Activated CD4-positive, alpha-beta T cell treated with anti-CD3 and anti-CD28 coated beads, Interleukin-2, Interleukin-6, amounts not matched to agents 100 ng/mL and 50 ng/mL, durations not matched to agents 16 hours and 8 hours (primary cell): ENCODE results near the gene GFOD1.

ENCODE experiments used
- DNase-seq: peaks from one replicate; pipeline ENCODE4 v3.0.0-alpha.2; 2020

The GFOD1 gene

DNA sequence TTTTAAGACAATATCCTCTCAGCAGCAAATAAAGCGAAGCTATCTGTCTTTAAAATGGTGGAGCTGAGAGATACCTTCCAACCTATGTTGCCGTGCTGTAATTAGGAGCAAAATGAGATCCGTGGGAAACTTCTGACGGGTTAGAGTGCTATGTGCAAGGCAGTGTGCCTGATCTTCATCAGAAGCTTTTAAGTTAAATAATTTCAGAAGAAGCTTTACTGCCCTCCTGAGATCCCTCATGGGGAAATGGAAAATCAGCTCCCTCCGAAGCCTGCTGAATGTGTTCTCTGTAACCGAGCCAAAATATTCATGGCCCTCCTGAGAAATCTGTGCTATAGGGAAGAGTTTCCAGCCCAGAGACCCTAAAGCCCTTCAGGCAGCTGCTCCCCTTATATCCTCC lies 115.3 kb downstream of the GFOD1 start:
- DNase-seq, result no peak

DNA sequence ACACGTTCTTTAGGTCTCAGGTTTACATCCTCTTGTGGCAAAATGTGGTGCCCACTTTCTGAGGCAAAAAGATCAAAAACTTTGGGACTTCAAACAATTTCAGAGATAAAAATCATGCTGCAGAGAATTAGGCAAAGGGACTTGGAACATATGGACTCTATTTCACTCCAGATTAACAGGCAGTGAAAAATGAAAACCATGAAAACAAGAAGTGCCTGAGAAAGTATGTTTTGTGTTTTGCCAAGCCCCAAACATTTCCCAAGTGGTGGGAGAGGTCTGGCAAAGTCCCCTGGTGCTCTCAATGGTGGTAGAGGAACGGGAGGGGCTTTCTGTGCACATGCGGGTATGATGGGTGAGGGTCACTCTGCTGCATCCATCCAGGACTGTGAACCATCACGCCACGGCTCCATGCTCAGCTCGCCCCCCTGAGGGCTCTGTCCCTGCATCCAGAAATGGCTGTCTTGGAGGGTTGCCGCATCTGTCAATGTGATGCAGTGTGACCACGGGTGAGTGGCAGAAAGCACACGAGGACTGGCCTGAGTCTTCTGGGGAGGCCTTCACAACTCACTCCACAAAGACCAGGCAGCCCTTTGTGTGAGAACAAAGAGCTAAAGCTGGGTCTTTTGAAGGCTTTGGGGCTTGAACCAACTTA lies 115.9 kb downstream of the GFOD1 start:
- DNase-seq, result no peak

DNA sequence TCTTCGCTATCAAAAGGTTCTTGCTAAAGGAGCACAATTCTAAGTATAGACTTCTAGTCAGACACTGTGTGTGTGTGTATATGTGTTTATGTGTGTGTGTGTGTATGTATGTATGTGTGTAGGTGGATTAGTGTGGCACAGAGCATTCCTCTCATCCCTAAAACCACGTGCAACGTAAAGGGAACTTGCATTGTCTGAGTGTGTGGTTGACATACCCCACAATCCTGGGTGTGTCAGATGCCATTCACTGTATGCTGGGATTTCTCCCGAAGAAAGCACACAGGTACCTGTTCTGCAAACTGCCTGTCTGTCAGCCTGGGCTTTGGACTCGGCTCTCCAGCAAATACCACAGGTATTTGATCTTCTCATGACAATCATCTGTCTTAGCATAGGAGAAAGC lies 116.8 kb downstream of the GFOD1 start:
- no peak for DNase-seq

DNA sequence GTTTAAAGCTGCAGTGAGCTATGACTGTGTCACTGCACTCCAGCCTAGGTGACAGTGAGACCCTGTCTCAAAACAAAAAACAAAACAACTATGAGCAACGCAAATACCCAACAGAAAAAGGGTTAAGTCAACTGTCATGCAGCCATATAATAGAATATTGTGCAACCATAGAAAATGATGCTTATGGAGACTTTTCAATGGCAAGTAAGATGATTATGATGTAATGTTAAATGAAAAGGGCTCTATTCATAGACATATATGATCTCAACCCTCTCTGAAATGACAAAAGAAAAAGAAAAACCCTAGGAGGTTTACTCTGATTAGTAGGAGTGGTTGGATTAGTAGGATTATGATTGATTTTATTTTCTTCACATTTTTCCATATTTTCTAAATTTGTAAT lies 117.8 kb downstream of the GFOD1 start:
- DNase-seq, result no peak

DNA sequence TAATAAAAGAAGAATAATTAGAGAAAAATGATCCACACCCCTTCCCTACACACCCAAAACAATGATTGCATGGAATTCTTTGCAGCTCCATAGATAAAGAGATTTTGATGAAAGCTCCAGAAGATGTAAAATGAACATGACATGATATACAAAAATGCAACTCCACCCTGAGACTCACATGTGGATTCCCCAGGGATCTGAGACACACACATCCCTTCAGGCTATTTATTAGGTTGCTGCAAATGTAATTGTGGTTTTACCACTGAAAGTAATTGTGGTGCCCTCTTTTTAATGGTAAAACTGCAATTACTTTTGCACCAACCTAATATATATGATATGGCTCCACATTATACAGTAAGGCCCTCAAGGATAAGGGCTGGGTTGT lies 118.7 kb downstream of the GFOD1 start:
- no peak for DNase-seq

DNA sequence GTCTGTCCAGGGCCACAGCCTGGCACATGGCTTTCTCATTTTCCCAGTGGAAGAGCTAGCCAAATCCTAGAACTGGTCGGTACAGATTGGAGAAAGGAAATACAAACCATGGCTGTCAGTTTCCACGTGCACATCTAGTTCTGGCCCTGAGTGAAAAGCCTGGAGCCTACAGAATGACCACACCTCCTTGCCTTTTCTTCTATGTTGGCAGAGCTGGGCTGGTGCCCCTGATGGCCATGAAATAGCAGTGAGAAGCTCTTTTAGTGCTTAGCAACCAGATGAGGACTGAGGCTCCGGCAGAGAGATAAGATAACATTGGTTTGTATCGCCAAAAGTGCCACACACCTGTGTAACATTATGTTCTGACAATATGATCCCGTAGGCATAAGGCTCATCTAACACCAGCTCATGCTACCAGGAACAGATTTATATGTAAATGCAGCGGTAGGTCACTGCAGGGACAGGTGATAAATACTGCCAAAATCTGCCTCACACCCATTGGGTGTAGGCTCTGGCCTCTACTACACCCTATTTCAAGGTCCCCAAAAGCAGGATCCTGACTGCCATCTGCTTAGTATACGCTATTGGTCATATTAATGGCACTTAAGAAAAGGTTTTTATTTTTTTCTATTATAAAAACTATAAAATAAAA lies 119.2 kb downstream of the GFOD1 start:
- DNase-seq, result no peak

DNA sequence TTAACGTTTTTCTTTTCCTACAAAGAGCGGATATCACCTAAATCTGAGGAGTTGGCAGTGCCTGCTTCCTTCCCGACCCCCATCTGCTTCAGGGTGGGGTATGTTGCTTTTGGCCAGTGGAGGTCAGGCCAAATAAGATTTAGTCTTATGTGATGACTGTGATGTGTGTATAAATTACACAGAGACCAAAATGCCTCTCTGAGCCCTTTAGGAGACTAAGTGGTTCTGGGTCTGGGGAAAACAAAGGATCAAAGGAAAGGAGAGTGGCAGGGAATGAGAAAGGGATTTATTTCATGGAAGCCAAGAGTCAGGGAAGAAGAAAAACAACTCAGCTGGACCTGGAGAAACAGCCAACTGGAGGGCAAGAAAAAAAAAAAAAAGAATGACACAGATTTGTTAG lies 120.0 kb downstream of the GFOD1 start:
- no peak for DNase-seq

DNA sequence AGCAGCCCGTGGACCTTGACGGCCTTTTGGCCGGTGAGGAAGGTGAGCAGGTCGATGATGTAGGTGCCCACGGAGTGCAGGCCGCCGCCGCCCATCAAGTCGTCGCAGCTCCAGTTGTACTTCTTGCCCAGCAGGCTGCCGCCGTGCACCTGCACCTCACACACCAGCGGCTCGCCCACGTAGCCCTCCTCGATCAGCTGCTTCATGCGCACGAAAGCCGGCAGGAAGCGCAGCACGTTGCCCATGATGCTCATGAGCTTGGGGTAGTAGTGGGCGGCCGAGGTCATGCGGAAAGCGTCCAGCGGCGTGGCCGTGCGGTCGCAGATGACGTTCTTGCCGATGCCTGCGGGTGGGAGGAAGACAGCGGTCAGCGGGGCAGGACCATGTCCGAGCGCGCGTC lies 122.1 kb downstream of the GFOD1 start:
- DNase-seq, result no peak

DNA sequence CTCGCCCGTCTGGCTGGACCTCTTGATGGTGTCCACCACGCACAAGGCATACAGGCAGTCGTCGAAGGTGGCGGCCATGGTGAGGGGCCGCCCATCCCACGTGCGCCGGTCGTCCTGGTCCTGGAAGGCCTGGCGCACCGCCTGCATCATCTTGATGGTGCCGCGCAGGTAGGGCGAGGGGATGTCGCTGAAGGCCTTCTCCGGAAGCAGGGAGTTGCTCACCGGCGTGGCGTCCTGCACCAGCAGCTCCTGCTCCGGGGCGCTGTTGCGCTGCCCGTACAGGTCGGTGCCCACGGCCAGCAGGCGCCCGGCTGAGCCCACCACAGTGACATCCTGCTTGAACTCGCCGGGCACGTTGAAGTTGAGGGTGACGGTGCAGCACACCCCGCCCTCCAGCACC lies 122.6 kb downstream of the GFOD1 start:
- DNase-seq, result no peak

DNA sequence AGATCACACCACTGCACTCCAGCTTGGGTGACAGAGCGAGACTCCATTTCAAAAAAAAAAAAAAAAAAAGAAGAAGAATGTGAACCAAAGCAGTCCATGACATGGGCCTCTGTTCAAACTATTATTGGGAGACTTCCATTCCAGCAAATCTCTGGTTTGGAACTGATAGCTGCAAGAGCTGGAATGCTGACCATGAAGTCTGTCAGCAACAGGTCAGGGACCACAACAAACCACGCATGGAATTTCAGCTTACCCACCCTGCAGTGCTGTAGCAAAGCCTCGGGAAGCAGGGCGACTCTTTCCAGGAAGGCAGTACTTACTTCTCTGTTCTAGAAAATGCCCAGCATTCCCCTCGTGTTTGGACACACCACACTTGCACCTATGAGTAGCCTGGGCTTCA lies 125.0 kb downstream of the GFOD1 start:
- DNase-seq, result no peak

DNA sequence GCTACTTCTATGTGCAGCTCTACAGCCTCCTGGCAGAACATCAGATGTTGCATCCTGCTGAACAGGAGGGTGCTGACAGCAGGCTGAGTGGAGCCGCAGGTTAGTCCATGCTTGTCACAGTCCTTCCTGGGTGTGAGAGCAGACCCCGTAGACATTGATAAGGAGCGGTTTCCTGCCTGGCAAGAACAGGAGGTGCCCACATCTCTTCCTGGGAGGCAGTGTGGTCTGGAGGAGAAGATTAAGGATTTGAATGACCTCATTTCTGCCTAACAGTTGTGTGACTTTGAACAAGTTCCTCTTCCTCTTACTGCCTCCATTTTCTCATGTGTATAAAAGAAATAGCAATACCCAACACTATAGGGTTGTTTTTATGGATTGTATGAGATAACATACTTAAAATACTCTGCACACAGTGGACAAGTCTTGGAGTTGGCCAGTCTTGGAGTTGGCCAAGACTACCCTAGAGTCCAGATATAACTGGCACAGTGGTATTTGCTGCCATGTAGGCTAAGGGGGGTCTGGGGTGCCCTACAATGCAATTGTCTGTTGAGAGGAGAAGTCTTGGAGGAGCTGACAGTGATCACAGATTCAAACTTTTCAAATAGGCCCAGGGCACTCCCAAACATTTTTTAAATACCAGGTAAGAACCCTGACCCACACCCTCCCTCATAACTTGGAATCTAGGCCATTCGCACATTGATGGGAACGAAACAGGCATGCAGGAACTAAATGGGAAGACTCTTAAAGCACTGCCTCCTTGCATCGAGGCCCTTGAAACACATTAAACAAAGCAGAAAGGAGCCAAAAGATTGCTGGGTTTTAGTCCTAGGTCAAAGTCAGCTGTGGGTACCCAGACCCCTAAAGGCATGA lies 126.5 kb downstream of the GFOD1 start:
- no peak for DNase-seq

DNA sequence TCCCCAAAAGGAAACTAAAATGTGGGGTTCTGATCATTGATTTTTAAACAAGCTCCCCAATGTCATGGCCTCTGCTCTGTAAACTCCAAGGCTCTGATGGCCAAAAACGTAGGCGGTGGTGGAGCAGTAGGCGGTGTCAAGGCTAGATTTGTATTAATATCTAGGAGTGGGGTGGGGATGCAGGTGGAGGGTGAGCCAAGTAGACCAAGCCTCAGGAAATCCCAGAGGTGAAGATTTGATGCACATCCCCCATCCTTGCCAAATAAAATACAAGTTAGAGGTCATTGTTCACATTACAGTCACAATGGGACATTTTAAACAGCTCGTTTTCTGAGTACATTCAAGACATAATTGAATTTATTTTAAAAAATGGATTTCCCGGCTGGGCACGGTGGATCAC lies 128.1 kb downstream of the GFOD1 start:
- DNase-seq, result no peak

DNA sequence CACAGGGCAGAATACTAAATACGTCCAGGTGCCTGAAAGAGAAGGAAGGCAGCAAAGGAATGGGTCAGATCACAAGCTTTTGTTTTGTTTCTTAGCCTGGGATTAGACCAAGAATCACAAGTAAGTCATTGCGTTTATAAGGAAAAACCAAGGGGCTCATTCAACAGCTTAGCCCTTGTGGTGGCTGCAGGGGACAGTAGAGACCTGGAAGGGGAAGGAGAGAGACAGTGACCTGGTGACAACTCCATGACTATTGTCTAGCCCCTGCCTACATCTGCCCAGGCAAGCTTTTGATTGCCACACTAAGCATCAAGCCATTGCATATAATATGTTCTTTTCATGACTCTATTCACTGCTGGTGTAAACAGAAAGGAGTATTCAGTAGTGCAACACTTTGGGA lies 128.9 kb downstream of the GFOD1 start:
- no peak for DNase-seq

DNA sequence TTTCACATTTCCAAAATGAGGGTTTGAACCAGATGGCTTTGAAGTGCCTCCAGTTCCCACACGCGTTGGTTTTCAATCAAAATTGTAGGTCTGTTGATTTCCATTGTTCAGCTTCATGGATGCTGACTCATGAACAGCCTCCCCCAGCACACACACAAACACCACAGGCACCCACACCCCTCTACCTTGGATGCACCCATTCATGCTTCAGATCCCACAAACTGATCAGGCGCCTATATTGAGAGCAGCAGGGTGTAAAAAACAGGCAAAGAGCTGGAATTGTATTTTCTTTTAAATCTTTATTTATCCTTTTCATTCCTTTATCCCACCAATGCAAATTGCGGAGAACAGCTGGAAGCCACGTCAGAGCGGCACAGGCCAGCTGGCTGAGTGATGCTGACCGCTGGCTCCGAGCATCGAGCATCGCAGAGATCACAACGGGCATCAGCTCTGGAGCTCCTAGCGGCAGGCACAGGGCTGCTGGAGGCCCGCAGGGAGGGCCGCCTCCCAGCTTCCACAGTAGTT lies 129.8 kb downstream of the GFOD1 start:
- DNase-seq, result no peak

DNA sequence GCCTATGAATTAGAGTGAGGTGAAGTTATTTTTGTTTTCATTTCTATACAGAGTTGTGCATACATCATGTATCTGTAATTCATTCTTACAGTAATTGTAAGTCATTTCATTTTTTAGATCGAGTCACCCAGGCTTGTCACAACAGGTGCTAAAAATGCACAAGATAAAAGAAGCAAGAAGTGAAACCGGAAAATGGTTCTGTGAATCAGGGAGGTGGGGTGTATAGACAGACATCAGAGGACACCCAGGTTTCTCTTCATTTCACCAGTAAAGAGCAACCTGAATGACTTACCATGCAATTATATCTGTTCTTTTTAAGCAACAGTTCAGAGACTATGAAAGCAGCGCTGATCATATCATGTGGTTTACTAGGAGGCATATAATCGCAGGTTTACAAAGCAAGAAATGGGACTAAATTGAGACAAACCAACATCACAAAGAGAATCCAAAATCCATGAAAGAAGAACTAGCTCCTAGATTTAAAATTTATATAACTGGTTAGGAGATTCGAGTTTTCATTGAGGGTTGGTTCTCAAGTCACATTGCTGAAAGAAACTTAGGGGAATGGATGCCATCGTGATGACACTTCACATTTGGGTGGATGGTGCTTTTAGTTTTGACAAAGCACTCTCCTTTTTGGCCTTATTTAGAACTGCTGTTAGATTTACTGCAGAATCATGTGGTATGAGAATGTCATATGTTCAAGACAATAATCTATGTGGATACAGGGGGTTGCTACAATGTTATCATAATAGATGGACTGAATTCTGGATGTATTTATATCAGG lies 131.2 kb downstream of the GFOD1 start:
- DNase-seq, result peak; percentile 82

DNA sequence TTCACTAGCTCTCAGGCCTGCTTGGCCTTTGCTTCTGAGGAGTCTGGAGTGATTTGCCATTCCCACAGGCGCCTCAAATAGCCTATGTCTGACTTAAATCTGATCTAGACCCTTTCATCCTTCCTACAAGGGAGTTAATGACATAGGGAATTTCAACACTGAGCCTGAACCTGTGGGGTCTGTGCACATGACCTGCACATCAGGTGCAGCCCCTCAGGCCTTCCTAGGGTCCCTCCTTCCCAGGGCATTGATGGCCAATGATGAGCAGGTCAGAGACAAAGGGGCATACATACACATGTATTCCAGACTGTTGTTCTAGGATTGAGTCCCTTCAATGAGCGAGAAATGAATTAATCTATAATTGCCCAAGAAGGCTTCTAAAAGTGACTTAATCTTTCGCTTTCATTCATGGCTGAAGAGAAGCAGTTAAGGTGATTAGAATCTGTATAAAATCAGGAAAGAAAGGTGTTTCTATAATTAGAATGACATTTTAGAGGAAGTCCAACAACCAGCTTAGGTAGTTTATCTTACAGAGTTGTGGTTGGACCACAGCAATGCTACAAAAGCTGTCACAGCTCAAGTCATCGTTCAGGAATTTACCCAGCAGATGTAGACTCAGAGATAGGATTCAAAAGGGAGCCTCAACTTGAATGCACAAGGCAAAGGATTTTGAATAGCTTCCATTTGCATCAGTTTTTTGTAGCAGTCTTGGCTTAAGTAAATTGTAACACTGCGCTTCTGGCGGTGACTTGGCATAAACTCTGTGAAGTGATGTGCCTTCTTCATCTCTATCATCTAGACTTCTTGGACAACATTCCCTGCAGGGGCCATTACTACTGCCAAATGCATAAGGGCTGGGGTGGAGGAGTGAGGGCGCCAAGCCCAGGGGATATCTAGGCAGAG lies 132.1 kb downstream of the GFOD1 start:
- DNase-seq, result peak; percentile 54

DNA sequence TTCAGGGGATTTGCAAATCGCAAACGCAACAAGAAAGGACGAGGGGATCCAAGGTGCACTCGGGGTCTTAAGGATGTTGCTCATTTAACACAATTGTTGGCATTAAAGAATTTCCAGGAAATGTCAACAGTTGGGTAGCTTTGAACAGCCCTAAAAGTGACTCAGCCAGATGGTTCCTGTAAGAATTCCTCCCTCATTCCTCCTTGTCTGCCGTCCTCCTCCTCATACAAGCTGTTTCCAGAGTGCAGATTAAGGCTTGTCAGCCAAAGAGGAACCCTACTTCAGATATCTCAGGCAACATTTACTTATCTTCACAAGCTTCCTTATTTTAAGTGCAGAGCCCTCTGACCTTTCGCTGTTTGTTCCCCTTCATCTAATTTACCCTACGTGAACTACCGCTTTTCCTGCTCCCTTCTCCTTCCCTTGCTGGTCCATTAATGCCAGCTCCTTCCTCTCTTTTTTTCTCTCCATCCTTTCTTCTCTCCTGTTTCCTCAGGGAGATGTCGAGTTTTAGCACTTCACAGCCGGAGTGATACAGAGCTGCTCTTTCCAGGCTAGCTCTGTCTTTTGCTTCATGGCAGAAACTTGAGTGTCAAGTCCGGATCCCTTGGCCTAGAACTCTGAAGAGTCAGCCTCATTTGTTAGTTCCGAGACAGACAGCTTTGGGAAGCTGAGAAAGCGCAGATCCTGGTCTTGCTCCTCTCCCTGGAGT lies 132.9 kb downstream of the GFOD1 start:
- no peak for DNase-seq

DNA sequence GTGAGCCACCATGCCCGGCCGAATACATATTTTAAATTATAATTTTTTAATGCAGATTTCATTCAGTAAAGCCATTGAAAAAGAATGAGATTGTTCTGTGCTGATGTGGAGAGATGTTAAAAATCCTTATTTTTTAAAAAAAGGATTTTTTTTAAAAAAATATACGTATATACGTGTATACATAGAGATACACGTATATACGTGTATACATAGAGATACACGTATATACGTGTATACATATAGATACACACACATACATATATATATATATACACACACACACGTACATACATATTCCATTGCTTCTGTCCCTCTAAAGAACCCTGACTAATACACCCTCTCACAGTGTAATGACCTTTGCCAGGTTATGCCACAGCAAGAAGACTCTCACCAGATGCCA lies 135.2 kb downstream of the GFOD1 start:
- DNase-seq, result no peak

DNA sequence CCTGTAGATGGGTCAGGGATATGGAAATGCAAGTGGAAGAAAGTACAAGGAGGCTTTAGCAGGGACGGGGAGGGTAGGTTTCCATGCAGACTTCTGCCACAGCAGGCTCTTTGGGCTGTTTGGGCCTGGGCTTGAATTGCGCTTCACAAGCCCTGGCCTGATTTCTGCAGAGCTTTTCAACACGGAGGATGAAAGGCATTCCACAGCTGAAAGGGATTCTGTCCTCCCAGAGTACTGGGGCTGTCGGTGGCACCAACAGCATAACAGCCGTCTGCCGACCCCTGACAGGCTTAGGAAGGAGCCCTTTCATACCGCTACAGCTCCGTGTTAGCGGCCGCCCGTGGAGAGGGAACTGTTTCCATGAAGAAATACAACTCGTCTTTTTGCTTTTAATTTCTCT lies 136.1 kb downstream of the GFOD1 start:
- no peak for DNase-seq

DNA sequence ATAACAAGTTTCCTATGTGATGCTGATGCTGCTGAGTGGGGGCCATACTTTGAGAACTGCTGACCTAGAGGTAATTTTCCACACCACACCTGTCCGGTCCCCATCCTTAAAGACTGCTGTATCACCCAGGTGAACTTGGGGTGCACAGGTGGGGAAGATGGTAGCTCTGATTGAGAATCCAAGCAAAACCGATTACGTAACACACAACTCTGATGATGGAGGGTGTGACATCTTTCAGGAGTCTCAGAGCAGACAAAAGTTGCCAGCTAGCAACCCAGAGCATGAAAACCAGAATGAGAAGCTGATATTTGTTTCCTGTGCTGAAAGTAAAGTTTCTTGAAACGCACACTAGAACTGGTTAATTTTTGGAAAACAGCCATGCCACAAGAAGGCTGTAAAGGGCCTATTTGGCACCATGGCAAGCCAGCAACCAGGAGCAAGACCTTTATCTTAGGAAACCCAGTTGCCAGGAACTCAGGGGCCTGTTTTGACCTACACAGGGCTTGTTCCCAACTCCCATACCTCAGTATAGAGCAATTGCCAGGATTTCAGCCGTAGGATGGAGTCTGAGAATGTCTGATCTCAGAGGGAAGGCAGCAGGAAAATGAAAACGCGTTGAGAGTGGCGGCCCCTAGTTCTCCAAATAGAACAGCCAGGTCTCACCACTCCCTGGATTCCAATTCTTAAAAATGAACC lies 137.4 kb downstream of the GFOD1 start:
- no peak for DNase-seq
